Caki2 (cell line): ENCODE data around the gene RAB26. TPM values are rescaled to one million over a fixed set of nuclear protein-coding genes. Genes with fewer than 3 reads are reported as not detected.
A peak's percentile ranks its signal among the peaks of the same experiment; 100 is the strongest.
"Not testable (repeated sequence)": the region's sequence is repeated elsewhere in the genome, so short reads cannot be mapped to it uniquely, and the experiment has no call there.

ENCODE experiments used
- DNase-seq: peaks from one replicate; pipeline ENCODE4 v3.0.0-alpha.2; 2015; ENCODE audit warnings: low read depth
- in situ Hi-C: cut with HindIII; loops from 2 replicates; pipeline ENCODE4 v1.10.0; 2016; ENCODE audit warnings: low sequenced_read_pairs, low pct_unique_long_range_greater_than_20kb, mixed read lengths
- total RNA-seq: library from RNA; depleted of rRNA; stranded (reverse); fragments of >200 nt; shearing (Covaris generic); gene quantifications from 2 replicates; pipeline ENCODE4 v1.2.3, GENCODE V29; 2014; ENCODE audit warnings: low replicate concordance

RAB26 gene
- total RNA-seq, 1 experiment from 2014 or later: 9.5 TPM

GRCh38 chr16:2114885-2115590 is 33.4 kb upstream of the RAB26 start:
- DNase-seq, in situ Hi-C loops: not testable (repeated sequence)

- DNase-seq: no peak
- in situ Hi-C loops: no loop called here
These were observed 32.8 kb upstream of the RAB26 start for GRCh38 chr16:2115591-2115973.

GRCh38 chr16:2116428-2116827 is 32.0 kb upstream of the RAB26 start:
- DNase-seq, in situ Hi-C loops: not testable (repeated sequence)

GRCh38 chr16:2117341-2117740 is 31.1 kb upstream of the RAB26 start:
- DNase-seq: not testable (repeated sequence)

GRCh38 chr16:2117960-2118722 is 30.3 kb upstream of the RAB26 start:
- in situ Hi-C loops, DNase-seq: not testable (repeated sequence)

More at GRCh38 chr16:2117341-2117740, 31.1 kb upstream of the RAB26 start:
- in situ Hi-C loops: not testable (repeated sequence)

- DNase-seq, in situ Hi-C loops: not testable (repeated sequence)
These were observed 27.1 kb upstream of the RAB26 start for GRCh38 chr16:2121325-2121724.

GRCh38 chr16:2121853-2122252 is 26.6 kb upstream of the RAB26 start:
- DNase-seq: no peak
- in situ Hi-C loops: no loop called here

- DNase-seq: no peak
- in situ Hi-C loops: no loop called here
These were observed 26.0 kb upstream of the RAB26 start for GRCh38 chr16:2122429-2122828.

- in situ Hi-C loops, DNase-seq: not testable (repeated sequence)
These were observed 25.3 kb upstream of the RAB26 start for GRCh38 chr16:2122934-2123683.

GRCh38 chr16:2123706-2124376 is 24.6 kb upstream of the RAB26 start:
- DNase-seq, in situ Hi-C loops: not testable (repeated sequence)

- in situ Hi-C loops, DNase-seq: not testable (repeated sequence)
These were observed 24.1 kb upstream of the RAB26 start for GRCh38 chr16:2124377-2124693.

GRCh38 chr16:2124694-2125444 is 23.6 kb upstream of the RAB26 start:
- in situ Hi-C loops, DNase-seq: not testable (repeated sequence)

GRCh38 chr16:2125609-2126008 is 22.8 kb upstream of the RAB26 start:
- DNase-seq, in situ Hi-C loops: not testable (repeated sequence)

GRCh38 chr16:2126161-2126743 is 22.2 kb upstream of the RAB26 start:
- DNase-seq, in situ Hi-C loops: not testable (repeated sequence)

GRCh38 chr16:2126928-2127556 is 21.4 kb upstream of the RAB26 start:
- DNase-seq, in situ Hi-C loops: not testable (repeated sequence)

GRCh38 chr16:2127630-2128280 is 20.7 kb upstream of the RAB26 start:
- in situ Hi-C loops: not testable (repeated sequence)
- peak; percentile 42 for DNase-seq
